Spleen (tissue), 7 donors: ENCODE data around the gene TMEM131L.

Experiments
- CTCF ChIP-seq, 11 experiments: fragments of 200-600 bp in 7 of 11; fragments of 450-650 bp in 4 of 11; sonication (generic) in 4 of 11; IDR thresholded peaks in 8 of 11; conservative IDR thresholded peaks in 3 of 11; 1 replicate in 7 of 11; 2 replicates in 4 of 11; pipeline versions ENCODE4 v1.4.0 to v1.8.0; 2016 to 2021; ENCODE audit warnings: antibody characterized with exemption in 11 of 11, inconsistent platforms in 4 of 11, mild to moderate bottlenecking in 1 of 11
- POLR2A ChIP-seq, 3 donors: fragments of 450-650 bp; IDR thresholded peaks; one replicate each; pipeline ENCODE4 v1.5.1; 2017; ENCODE audit warnings: antibody characterized with exemption in 3 of 3, mild to moderate bottlenecking in 1 of 3
- donor health status: DM: no; HTN: no; CAD: no; lungs with moderate emphysema.
- donor health status: DM: no; HTN: no; CAD: no.
- donor health status: DM: no; HTN: no; CAD: no.

GRCh38 chr4:153553155-153553818 lies 87.1 kb downstream of the TMEM131L start:
- TF ChIP-seq POLR2A (IDR thresholded peaks at IDR 0.05) (no peak), CTCF (IDR thresholded peaks at IDR 0.05 in 8 of 11, conservative IDR thresholded peaks at IDR 0.05 in 3 of 11) (no peak)
